ENCODE results near the gene ACAA2. TPM values are rescaled to one million over a fixed set of nuclear protein-coding genes. Genes with fewer than 3 reads are reported as not detected.

Gene ACAA2
- total and polyA plus RNA-seq, 10 donors, result 20.9 to 44.0 (median 34.0) TPM

DNA sequence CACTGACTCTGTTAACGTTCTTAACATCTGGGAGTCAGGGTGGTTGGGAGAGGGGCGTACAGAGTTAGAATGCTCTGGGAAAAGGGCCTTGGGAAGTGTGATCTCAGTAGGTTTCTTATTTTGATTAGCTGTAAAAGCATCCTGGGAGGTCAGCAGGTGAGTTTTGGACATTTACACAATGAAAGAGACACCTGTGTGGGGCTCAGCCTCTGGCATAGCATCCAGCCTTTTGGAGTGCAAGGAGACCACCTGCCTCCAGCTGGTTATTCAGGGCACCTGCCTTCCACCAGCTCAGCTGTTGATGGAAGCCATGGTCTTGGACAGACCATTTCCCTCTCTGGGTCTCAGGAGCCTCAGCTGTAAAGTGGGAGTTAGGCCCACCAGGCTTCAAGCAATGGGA, 49.7 kb downstream of the ACAA2 start:
- no peak for DNase-seq
- TF ChIP-seq, protein P1, sequence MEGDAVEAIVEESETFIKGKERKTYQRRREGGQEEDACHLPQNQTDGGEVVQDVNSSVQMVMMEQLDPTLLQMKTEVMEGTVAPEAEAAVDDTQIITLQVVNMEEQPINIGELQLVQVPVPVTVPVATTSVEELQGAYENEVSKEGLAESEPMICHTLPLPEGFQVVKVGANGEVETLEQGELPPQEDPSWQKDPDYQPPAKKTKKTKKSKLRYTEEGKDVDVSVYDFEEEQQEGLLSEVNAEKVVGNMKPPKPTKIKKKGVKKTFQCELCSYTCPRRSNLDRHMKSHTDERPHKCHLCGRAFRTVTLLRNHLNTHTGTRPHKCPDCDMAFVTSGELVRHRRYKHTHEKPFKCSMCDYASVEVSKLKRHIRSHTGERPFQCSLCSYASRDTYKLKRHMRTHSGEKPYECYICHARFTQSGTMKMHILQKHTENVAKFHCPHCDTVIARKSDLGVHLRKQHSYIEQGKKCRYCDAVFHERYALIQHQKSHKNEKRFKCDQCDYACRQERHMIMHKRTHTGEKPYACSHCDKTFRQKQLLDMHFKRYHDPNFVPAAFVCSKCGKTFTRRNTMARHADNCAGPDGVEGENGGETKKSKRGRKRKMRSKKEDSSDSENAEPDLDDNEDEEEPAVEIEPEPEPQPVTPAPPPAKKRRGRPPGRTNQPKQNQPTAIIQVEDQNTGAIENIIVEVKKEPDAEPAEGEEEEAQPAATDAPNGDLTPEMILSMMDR (IDR thresholded peaks at IDR 0.05 in 8 of 11, conservative IDR thresholded peaks at IDR 0.05 in 3 of 11), result no peak
- TF ChIP-seq POLR2AphosphoS5 (IDR thresholded peaks at IDR 0.05), result no peak
- no peak for TF ChIP-seq POLR2A (IDR thresholded peaks at IDR 0.05)
- Histone ChIP-seq H3K36me3 (no peaks in the 10 kb centered on the region), H3K27ac (no peak overlapping the region), H3K27me3 (replicated peaks in 1 of 7) (peaks cover 0 to 5% (median 0%) of the 10 kb centered on the region in 7 donors), H3K4me1 (no peaks in the 10 kb centered on the region), H3K9me3 (no peaks in the 10 kb centered on the region), H3K4me3 (no peak overlapping the region)
- intact Hi-C loops (cut with DNase I; ENCODE audit: low total_unique reads), result no loop called here
- 91 to 95% (median 93%) methylated on average over 2 of the region's 2 CpGs for WGBS, 5 donors

DNA sequence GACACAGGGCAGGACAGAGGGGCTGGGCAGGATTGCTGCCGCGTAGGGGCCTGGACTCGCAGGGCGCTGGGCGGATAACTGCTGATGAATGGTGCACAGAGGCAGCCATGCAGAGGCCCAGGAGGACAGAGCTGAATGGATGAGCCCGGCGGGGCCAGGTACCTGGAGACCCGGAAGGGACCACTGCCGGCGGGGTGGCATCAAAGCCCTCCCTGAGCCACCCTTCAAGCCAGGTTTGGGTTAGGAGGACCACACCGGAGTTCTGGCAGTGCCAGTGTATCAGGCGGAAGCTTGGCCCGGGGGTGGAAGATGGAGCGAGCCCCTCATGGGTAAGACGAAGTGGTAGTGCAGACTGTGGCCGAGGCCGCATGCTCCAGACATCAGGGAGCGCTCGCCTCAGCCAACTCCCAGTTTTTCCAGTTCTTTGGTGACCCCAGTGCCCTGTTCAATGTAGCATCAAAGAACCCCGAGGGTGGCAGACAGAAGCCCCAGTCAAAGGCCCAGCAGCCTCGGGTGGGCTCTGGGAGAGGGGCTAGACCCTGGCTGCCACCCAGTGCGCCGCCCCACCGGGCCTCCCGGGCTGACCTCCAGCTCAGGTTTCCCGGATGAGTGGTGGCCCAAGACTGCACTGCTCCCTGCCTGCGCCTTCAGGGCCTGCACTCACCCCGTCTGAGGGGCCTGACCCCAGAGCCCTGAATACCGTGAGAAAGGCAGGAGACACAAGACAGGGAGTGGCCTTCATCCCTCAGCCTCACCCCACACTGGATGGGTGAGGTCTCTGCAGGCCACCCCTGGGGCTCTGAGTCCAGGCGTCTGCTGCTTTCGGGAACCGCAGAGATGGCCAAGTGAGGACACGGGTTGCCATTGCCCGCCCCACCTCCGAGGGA, 50.9 kb downstream of the ACAA2 start:
- intact Hi-C loops (cut with DNase I; ENCODE audit: low total_unique reads), result no loop called here
- DNase-seq, result no peak
- Histone ChIP-seq H3K36me3 (no peaks in the 10 kb centered on the region), H3K27me3 (replicated peaks in 1 of 7) (peaks cover 0 to 5% (median 0%) of the 10 kb centered on the region in 7 donors), H3K27ac (no peak overlapping the region), H3K4me1 (no peaks in the 10 kb centered on the region), H3K4me3 (no peak overlapping the region), H3K9me3 (no peaks in the 10 kb centered on the region)
- 88 to 90% (median 89%) methylated on average over 15 to 35 of the region's 35 CpGs for WGBS, 5 donors
- TF ChIP-seq, protein P1 (IDR thresholded peaks at IDR 0.05 in 8 of 11, conservative IDR thresholded peaks at IDR 0.05 in 3 of 11), result no peak
- TF ChIP-seq POLR2AphosphoS5 (IDR thresholded peaks at IDR 0.05), result no peak
- no peak for TF ChIP-seq POLR2A (IDR thresholded peaks at IDR 0.05)

DNA sequence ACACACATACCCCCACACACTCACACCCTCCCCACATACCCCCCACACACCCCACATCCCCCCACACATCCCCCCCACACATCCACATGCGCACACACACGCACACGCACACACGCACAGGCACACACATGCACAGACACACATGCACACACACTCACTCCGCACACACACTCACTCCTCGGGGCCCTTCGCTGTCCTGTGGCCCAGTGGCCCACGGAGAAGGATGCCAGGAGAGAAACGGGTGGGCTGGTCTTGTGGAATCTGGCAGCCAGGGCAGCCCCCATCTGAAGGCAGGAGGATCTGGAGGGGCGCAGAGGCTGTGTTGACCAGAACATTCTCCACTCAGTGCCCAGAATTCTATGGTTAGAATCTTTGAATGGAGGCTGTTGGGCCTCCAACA, 51.6 kb downstream of the ACAA2 start:
- intact Hi-C loops (cut with DNase I; ENCODE audit: low total_unique reads), result no loop called here
- WGBS, 5 donors, result 67 to 92% (median 83%) methylated on average over 3 to 10 of the region's 10 CpGs
- Histone ChIP-seq H3K4me3 (no peak overlapping the region), H3K4me1 (no peaks in the 10 kb centered on the region), H3K36me3 (no peaks in the 10 kb centered on the region), H3K27me3 (replicated peaks in 1 of 7) (peaks cover 0 to 5% (median 0%) of the 10 kb centered on the region in 7 donors), H3K27ac (no peak overlapping the region), H3K9me3 (no peaks in the 10 kb centered on the region)
- no peak for TF ChIP-seq POLR2A (IDR thresholded peaks at IDR 0.05)
- no peak for DNase-seq

DNA sequence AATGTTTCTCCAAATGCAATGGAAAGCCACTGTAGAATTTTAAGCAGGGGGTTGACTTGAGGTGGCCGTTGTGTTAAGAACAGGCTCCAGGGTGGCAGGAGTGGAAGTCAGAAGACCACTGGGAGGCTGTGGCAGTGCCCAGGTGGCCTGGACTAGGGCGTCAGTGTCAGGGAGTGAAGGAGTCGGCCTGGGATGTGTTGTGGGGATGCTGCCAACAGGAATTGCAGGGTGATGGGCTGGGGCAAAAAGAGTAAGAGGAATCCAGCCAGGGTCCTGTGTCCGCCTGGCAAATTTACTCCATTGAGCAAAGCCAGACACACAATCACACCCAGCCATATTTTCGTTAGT, 55.1 kb downstream of the ACAA2 start:
- H3K27me3 ChIP-seq (replicated peaks in 1 of 7), result peaks cover 0 to 5% (median 0%) of the 10 kb centered on the region in 7 donors
- no peak overlapping the region for H3K27ac ChIP-seq
- no peak for TF ChIP-seq POLR2A (IDR thresholded peaks at IDR 0.05)
- TF ChIP-seq POLR2AphosphoS5 (IDR thresholded peaks at IDR 0.05), result no peak
- TF ChIP-seq, protein P1 (IDR thresholded peaks at IDR 0.05 in 8 of 11, conservative IDR thresholded peaks at IDR 0.05 in 3 of 11), result no peak
- peaks cover 0 to 3% (median 0%) of the 10 kb centered on the region in 8 donors for H3K9me3 ChIP-seq
- WGBS, 5 donors, result 87 to 94% (median 89%) methylated on average over 5 of the region's 5 CpGs
- no peaks in the 10 kb centered on the region for H3K4me1 ChIP-seq
- intact Hi-C loops (cut with DNase I; ENCODE audit: low total_unique reads), result no loop called here
- DNase-seq, result no peak
- H3K4me3 ChIP-seq, result no peak overlapping the region
- H3K36me3 ChIP-seq, result no peaks in the 10 kb centered on the region
